ENCODE results near the gene FAM124B.

FAM124B gene

DNA sequence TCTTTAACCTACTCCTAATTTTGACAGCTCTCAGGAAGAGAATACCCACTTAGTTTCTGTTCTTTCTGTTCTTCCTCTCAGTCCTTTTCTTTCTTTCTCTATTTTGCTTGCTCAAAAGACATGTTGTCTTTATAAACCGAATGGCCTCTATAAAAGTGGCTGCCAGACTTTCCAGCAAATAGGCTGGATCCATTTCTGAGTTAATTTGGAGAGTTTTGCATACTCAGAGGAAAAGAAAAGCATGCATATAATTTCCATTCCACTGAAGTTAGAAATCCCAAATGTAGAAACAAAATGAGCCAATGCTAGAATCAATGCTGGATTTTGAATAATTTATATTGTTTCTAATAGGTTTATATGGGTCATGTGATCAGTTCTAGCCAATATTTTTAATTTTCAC is 65.9 kb downstream of the FAM124B start:
- no peak for DNase-seq (ENCODE audit: low spot score)

DNA sequence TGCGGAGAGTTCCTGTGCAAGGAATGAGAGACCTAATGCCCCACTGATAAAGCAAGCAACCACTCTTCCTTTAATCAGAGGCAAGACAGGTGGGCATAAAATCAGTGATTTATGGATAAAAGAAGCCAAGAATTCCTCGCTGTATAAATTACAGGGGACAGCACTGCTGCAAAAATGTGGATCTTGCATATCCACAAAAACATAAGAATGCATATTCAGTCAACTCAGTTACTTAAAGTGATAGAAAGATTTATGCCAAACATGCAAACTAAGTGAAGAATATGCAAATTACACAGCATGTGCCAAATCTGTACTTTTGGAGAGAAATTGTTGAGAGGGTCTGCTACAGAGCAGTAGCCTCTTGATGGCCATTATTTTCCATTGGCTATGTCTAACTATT is 67.2 kb downstream of the FAM124B start:
- DNase-seq (ENCODE audit: low spot score) = no peak

DNA sequence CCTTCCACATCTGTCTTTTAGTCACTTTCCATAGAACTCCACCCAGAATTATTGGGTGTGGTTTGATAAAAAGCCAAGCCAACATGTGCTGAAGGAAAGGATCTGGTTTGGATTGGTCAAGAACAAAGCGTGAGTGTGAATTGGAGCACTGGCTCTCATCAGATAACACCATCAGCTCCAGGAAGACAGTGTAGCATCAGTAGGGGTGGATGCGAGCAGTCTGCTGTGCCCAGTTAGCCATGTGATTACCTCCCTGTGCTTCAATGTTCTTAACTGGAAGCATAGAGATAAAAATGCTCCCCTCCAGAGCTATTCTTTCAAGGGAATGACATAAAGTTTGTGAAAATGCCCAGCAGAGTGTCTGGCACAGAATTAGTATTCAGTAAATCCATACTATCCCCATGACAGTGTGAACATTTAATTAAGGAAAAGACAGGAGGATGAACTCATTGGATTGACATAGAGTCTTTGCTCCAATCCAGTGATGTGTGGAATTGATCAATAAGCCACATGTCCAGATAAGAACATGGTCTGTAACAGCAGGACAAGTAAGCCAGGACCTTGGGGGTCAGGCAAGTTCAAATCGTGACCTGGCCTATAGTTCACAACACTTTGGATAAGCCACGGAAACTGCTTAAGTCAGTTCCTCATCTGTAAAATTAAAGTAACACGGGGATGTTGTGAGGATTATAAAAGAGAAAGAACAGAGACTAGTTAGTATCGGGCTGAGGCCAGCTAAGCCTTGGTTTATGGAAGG is 68.0 kb downstream of the FAM124B start:
- no peak for DNase-seq (ENCODE audit: low spot score)

DNA sequence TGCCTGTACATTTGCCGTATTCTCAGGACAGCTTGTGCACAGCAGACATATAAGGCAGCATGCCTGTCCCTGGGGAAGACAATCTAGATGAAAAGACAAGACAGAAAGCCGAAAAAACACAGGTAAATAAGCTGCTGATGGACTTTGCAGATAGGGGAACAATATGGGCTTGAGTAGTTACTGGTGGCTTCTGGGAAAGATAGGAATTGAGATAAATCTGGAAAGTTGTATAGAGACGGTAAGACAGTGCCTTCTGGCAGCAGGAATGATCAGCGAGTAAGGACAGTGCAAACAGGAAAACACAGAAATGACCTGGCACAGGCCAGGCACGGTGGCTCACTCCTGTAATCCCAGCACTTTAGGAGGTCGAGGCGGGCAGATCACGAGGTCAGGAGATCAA is 70.2 kb downstream of the FAM124B start:
- DNase-seq (ENCODE audit: low spot score) = no peak

DNA sequence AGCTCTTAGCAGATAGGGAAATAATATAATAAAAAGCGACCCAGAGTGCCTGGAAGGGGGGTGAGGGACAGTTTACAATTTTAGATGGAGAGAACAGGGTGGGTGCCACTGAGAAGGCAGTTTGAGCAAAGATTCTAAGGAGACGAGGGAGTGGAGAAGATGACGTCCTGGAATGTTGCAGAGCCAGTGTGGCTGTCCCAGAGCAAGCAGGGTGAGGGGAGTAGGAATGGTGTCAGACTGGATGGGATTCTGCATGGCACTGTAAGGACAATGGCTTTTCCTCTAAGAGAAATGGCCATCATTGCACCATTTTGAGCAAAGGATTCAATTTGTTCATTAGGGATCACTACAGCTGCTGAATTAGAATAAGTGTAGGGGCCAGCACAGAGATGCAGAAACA is 73.1 kb downstream of the FAM124B start:
- no peak for DNase-seq (ENCODE audit: low spot score)

Measured in hematopoietic multipotent progenitor cell treated with erythropoietin and hydrocortisone succinate and interleukin-3 and kit ligand, for 15 days (in vitro differentiated cells).